Measurements from ENCODE around the gene NOX1.

DNA sequence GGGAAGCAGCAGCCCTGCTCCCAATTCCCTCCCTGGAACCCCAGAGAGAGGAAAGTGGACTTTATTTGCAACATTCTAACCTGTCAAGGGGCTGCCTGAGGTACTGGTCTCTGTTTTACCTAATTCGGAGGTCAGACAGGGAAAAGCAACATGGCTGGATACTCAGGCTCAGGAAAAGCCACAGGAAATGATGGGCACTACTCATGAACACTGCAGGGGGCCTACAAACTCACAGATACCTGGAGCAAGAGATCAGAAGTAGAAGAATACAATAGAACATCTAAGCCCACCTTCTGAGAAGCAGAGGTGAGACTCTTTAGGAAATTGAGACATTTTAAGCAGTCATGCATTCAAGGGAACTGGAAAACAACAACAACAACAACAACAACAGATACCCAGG lies 69.4 kb downstream of the NOX1 start:
- no peak for TF ChIP-seq FOXP2 (optimal IDR thresholded peaks at IDR 0.05; ENCODE audit: control extremely low read depth, extremely low read length, insufficient read depth)
- no peak for TF ChIP-seq EZH2 (IDR thresholded peaks at IDR 0.05)
- no peak for TF ChIP-seq POLR2AphosphoS5 (IDR thresholded peaks at IDR 0.05; ENCODE audit: borderline replicate concordance, low read depth, low read length)
